Lower leg skin (tissue), 3 donors: ENCODE data around the gene SOAT2.

Experiments
- POLR2A ChIP-seq, 2 donors: fragments of 450-650 bp; IDR thresholded peaks; one replicate each; pipeline ENCODE4 v1.6.1; 2016 to 2017; ENCODE audit warnings: antibody characterized with exemption in 2 of 2, mild to moderate bottlenecking in 1 of 2, moderate library complexity in 1 of 2
- TF ChIP-seq, protein P1 (sequence below), 3 donors: fragments of 450-650 bp; IDR thresholded peaks; one replicate each; pipeline ENCODE4 v1.5.1; 2016; ENCODE audit warnings: antibody characterized with exemption in 3 of 3, mild to moderate bottlenecking in 3 of 3, moderate library complexity in 2 of 3

DNA sequence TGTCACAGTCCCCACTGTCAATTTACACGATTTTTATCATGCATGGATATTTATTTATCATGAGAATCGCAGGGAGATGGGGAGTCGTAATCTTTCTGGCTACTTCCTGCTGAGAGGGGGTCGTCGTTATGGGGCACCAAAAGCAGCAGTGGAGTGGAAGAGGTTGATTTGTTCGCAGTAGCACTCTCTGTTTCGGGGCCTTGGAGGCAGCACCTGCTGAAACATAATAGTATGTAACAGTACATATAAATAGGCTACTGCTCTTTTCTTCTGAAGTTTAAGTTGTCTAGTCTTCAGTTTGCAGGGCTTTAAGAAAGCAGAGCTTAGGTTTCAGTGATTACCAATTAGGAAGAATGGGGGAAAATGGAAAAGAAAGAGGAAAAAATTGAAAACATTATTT, 3.8 kb downstream of the SOAT2 start:
- TF ChIP-seq, protein P1, sequence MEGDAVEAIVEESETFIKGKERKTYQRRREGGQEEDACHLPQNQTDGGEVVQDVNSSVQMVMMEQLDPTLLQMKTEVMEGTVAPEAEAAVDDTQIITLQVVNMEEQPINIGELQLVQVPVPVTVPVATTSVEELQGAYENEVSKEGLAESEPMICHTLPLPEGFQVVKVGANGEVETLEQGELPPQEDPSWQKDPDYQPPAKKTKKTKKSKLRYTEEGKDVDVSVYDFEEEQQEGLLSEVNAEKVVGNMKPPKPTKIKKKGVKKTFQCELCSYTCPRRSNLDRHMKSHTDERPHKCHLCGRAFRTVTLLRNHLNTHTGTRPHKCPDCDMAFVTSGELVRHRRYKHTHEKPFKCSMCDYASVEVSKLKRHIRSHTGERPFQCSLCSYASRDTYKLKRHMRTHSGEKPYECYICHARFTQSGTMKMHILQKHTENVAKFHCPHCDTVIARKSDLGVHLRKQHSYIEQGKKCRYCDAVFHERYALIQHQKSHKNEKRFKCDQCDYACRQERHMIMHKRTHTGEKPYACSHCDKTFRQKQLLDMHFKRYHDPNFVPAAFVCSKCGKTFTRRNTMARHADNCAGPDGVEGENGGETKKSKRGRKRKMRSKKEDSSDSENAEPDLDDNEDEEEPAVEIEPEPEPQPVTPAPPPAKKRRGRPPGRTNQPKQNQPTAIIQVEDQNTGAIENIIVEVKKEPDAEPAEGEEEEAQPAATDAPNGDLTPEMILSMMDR (IDR thresholded peaks at IDR 0.05): no peak
- TF ChIP-seq POLR2A (IDR thresholded peaks at IDR 0.05): no peak
